Heart right ventricle (tissue), 16 donors: Measurements from ENCODE around the gene CCDC182. TPM values are rescaled to one million over a fixed set of nuclear protein-coding genes. Genes with fewer than 3 reads are reported as not detected.
A peak's percentile ranks its signal among the peaks of the same experiment; 100 is the strongest.

Experiments
- ATAC-seq, 8 donors: fragments of 200-7000 bp; cut with Tn5 transposase; one replicate each; pipeline ENCODE4 v1.9.1; 2020; ENCODE audit warnings: mild to moderate bottlenecking in 8 of 8, moderate library complexity in 8 of 8, moderate number of reproducible peaks in 1 of 8
- DNase-seq, 2 donors: peaks; one replicate each; pipeline ENCODE4 v3.0.0-alpha.2; 2020
- H3K27ac ChIP-seq, 10 donors: fragments of 200-600 bp; sonication (generic) in 2 of 10; one replicate each; pipeline versions ENCODE4 v1.5.0 to v1.8.0; 2020 to 2022; ENCODE audit warnings: mild to moderate bottlenecking in 3 of 10
- H3K27me3 ChIP-seq, 7 donors: fragments of 200-600 bp; one replicate each; pipeline ENCODE4 v1.8.0; 2021 to 2022; ENCODE audit warnings: mild to moderate bottlenecking in 2 of 7
- H3K36me3 ChIP-seq, 9 donors: fragments of 200-600 bp; sonication (generic) in 1 of 9; one replicate each; pipeline versions ENCODE4 v1.5.0 to v1.8.0; 2020 to 2022; ENCODE audit warnings: mild to moderate bottlenecking in 2 of 9
- H3K4me1 ChIP-seq, 9 donors: fragments of 200-600 bp; sonication (generic) in 1 of 9; one replicate each; pipeline versions ENCODE4 v1.5.0 to v1.8.0; 2020 to 2022; ENCODE audit warnings: mild to moderate bottlenecking in 4 of 9
- H3K4me3 ChIP-seq, 10 donors: fragments of 200-600 bp; sonication (generic) in 2 of 10; one replicate each; pipeline versions ENCODE4 v1.5.0 to v1.8.0; 2020 to 2022; ENCODE audit warnings: mild to moderate bottlenecking in 7 of 10, moderate library complexity in 2 of 10
- H3K9me3 ChIP-seq, 11 donors: fragments of 200-600 bp in 10 of 11; sonication (generic) in 2 of 11; one replicate each; pipeline versions ENCODE4 v1.5.0 to v1.8.0; 2013 to 2022; ENCODE audit warnings: mild to moderate bottlenecking in 2 of 11, control low read depth in 1 of 11, moderate library complexity in 1 of 11
- WGBS, 2 donors: extraction: QIAGEN DNeasy Blood & Tissue Kit; methylation state at CpG; one replicate each; pipeline ENCODE4 v1.1.7; 2013; ENCODE audit warnings: inconsistent platforms in 1 of 2; 5-methylcytosine and 5-hydroxymethylcytosine counted together
- intact Hi-C, 10 donors: fragments of 100-400 bp; cut with DNase I; formaldehyde crosslinking; loops; one replicate each; pipeline versions ENCODE4 v1.11.1 to v1.14.2; 2022
- polyA plus RNA-seq, 2 donors: library from polyadenylated mRNA; stranded (reverse); fragments of 200-250 nt; gene quantifications; one replicate each; pipeline ENCODE4 v1.2.3, GENCODE V29; 2013
- total RNA-seq, 10 donors: library from RNA; stranded (reverse); fragmentation: NEBNext Ultra II Directional in 3 of 10; extraction: Animal tissue kit (Norgen Biotek cat#: 25700) in 3 of 10; gene quantifications; one replicate each; pipeline versions ENCODE4 v1.2.1 to v1.2.4, GENCODE V29; 2021 to 2023
- TF ChIP-seq, protein P1 (sequence below), 9 donors: fragments of 200-600 bp; sonication (generic) in 2 of 9; IDR thresholded peaks; one replicate each; pipeline versions ENCODE4 v1.5.0 to v1.8.0; 2021 to 2022; ENCODE audit warnings: antibody characterized with exemption in 9 of 9, mild to moderate bottlenecking in 5 of 9, moderate library complexity in 1 of 9
- donor health status: Arrhythmogenic right ventricular cardiomyopathy.
- donor health status: ischemic (EF 13 %, LVEDD 7.1; RV severe dilation, severe dysfunction).
- donor health status: healthy with polysubstance abuse.
- donor health status: DM: no; HTN: yes; CAD: no.
- donor health status: DM: no; HTN: no; CAD: no.
- donor health status: ischemic (EF 25% LVEDD 6.9; RV normal size, moderate dysfunction).
- donor health status: ischemic (EF 25% LVEDD 5.7; RV mildly dilated, moderate dysfunction).
- donor health status: healthy.
- donor health status: DM: yes; HTN: yes; CAD: no.
- donor health status: Ischemic cardiomyopathy.
- donor health status: ischemic (EF 35%, LVEDD 5.7; RV mildly dilated, moderate dysfunction).
- donor health status: nonischemic (EF 11% LVEDD 7.7; RV severe dilation, severe dysfunction).
- donor health status: DM: yes; HTN: yes; CAD: no.
- donor health status: PGD.
- donor health status: ischemic (EF 29% LVEDD 5.4; RV normal size, mild dysfunction).
- donor health status: nonischemic (EF 23%, LVEDD 6.1; RV moderate dilation, normal function).

The CCDC182 gene
- total and polyA plus RNA-seq, 12 donors = not detected

DNA sequence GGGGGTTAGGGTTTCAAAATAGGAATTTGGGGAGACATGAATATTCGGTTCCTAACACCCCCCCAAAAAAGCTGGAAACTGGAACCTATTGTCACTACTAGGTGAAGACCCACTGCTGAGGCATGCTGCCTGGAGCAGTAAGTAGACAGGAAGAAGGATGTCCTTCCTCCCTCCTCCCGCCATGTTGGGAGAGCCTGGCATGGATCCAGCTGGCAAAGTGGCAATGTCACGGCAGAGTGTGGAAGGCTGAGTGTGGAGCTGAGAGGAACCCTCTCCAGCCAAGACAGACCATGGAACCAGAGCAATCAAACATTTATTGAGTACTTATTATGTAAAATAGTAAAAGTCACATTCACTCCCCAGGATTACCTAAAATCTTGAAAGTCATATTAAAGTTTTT lies 49.0 kb downstream of the CCDC182 start:
- TF ChIP-seq, protein P1, sequence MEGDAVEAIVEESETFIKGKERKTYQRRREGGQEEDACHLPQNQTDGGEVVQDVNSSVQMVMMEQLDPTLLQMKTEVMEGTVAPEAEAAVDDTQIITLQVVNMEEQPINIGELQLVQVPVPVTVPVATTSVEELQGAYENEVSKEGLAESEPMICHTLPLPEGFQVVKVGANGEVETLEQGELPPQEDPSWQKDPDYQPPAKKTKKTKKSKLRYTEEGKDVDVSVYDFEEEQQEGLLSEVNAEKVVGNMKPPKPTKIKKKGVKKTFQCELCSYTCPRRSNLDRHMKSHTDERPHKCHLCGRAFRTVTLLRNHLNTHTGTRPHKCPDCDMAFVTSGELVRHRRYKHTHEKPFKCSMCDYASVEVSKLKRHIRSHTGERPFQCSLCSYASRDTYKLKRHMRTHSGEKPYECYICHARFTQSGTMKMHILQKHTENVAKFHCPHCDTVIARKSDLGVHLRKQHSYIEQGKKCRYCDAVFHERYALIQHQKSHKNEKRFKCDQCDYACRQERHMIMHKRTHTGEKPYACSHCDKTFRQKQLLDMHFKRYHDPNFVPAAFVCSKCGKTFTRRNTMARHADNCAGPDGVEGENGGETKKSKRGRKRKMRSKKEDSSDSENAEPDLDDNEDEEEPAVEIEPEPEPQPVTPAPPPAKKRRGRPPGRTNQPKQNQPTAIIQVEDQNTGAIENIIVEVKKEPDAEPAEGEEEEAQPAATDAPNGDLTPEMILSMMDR (IDR thresholded peaks at IDR 0.05) = no peak
- DNase-seq = peak; percentile 25 to 47
- Histone ChIP-seq H3K27ac (no peak overlapping the region), H3K27me3 (no peaks in the 10 kb centered on the region), H3K9me3 (peaks cover 0 to 3% (median 0%) of the 10 kb centered on the region in 11 donors), H3K4me3 (no peak overlapping the region), H3K4me1 (peaks cover 0 to 3% (median 0%) of the 10 kb centered on the region in 9 donors), H3K36me3 (no peaks in the 10 kb centered on the region)
- peak in 2 of 8 donors; percentile 24 to 35 for ATAC-seq
- 41 to 43% methylated on average over 3 of the region's 3 CpGs for WGBS, 2 donors
- intact Hi-C loops = loop anchor here in 2 of 10 donors (10.0 kb wide), 2 partner anchors 491 to 551 kb away; no protein-coding TSS in a partner anchor

Other genes with a start within 250 kb of the CCDC182 start
- gene MRPS23, start 104.7 kb upstream of the CCDC182 start, total RNA-seq = 100 to 1,000 TPM in 2 of 10 donors, 10 to 100 TPM in 8; 61.2 to 103 (median 75.5) TPM
- gene MRPS23, start 104.7 kb upstream of the CCDC182 start, polyA plus RNA-seq = 100 to 1,000 TPM in 1 of 2 donors, 1 to 10 TPM in 1; 9.9 to 132 TPM
- gene CUEDC1, start 210.1 kb upstream of the CCDC182 start, total RNA-seq = 10 to 100 TPM; 38.3 to 65.0 (median 47.2) TPM
- gene CUEDC1, start 210.1 kb upstream of the CCDC182 start, polyA plus RNA-seq = 10 to 100 TPM; 26.9 to 33.1 TPM
- 10 to 100 TPM; 56.2 to 81.2 (median 61.5) TPM for gene VEZF1, start 243.0 kb upstream of the CCDC182 start, total RNA-seq
- 10 to 100 TPM; 17.5 to 21.7 TPM for gene VEZF1, start 243.0 kb upstream of the CCDC182 start, polyA plus RNA-seq